Esophagus muscularis mucosa (tissue), 4 donors: ENCODE measurements around the gene SPEF2. TPM values are rescaled to one million over a fixed set of nuclear protein-coding genes. Genes with fewer than 3 reads are reported as not detected.

Source experiments
- DNase-seq: peaks from one replicate; pipeline ENCODE4 v3.0.0-alpha.2; 2017; ENCODE audit errors: extremely low spot score
- H3K27ac ChIP-seq, 4 donors: fragments of 200-600 bp; sonication (generic); replicated peaks in 1 of 4; 1 replicate in 3 of 4; 2 replicates in 1 of 4; pipeline ENCODE4 v1.5.1; 2016 to 2019; ENCODE audit warnings: mild to moderate bottlenecking in 1 of 4
- H3K27me3 ChIP-seq, 4 donors: fragments of 200-600 bp; sonication (generic); one replicate each; pipeline versions ENCODE4 v1.5.1 to v1.6.0; 2016 to 2019
- H3K36me3 ChIP-seq, 4 donors: fragments of 200-600 bp; sonication (generic); one replicate each; pipeline ENCODE4 v1.5.1; 2016 to 2019
- H3K4me1 ChIP-seq, 4 donors: fragments of 200-600 bp; sonication (generic); one replicate each; pipeline ENCODE4 v1.5.1; 2016 to 2019
- H3K4me3 ChIP-seq, 4 donors: fragments of 200-600 bp; sonication (generic); 1 replicate in 2 of 4; 2 replicates in 2 of 4; pipeline ENCODE4 v1.5.1; 2016 to 2019; ENCODE audit warnings: mild to moderate bottlenecking in 4 of 4, moderate library complexity in 1 of 4
- H3K9me3 ChIP-seq, 4 donors: fragments of 200-600 bp; sonication (generic); 1 replicate in 3 of 4; 2 replicates in 1 of 4; pipeline ENCODE4 v1.5.1; 2016 to 2019
- EP300 ChIP-seq: sonication (generic); formaldehyde crosslinking; IDR thresholded peaks from one replicate; pipeline ENCODE4 v1.6.1; 2017; ENCODE audit warnings: antibody characterized with exemption
- POLR2A ChIP-seq: fragments of 450-650 bp; IDR thresholded peaks from one replicate; pipeline ENCODE4 v1.6.1; 2017; ENCODE audit warnings: antibody characterized with exemption, moderate library complexity, mild to moderate bottlenecking, low read depth
- POLR2AphosphoS5 ChIP-seq, 2 donors: sonication (generic); formaldehyde crosslinking; IDR thresholded peaks; one replicate each; pipeline ENCODE4 v1.6.1; 2017; ENCODE audit warnings: antibody characterized with exemption in 2 of 2
- WGBS: methylation state at CpG from one replicate; pipeline ENCODE4 v1.1.5; 2018; 5-methylcytosine and 5-hydroxymethylcytosine counted together
- intact Hi-C: fragments of 100-400 bp; cut with DNase I; formaldehyde crosslinking; loops from one replicate; pipeline ENCODE4 v1.15.1; 2023
- total RNA-seq, 4 donors: library from RNA; depleted of rRNA; stranded (reverse); fragments of >200 nt; gene quantifications; one replicate each; pipeline versions ENCODE4 v1.1.0 to v1.2.1, GENCODE V29; 2016
- TF ChIP-seq, protein P1 (sequence below), 3 experiments: fragments of 200-600 bp in 2 of 3; fragments of 450-650 bp in 1 of 3; sonication (generic) in 2 of 3; IDR thresholded peaks; one replicate each; pipeline ENCODE4 v1.5.1; 2017 to 2019; ENCODE audit warnings: antibody characterized with exemption in 3 of 3, mild to moderate bottlenecking in 2 of 3, moderate library complexity in 1 of 3

The SPEF2 gene
- total RNA-seq, 4 donors from 2014 or later = 2.8 to 4.6 (median 3.1) TPM

DNA sequence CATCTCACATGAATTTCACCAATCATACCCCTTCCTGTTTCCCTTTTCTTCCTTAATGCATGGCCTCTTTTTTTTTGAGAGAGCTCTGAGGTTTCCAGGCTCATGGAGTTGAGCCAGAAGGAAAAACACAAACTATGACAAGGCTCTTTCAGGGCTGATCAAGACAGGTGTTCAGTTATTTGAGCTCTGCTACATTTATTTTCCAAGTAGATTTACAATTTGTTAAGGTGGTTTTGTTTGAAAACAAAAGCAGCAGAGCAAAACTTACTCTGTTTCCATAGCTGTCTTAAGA is 176.6 kb downstream of the SPEF2 start:
- H3K27me3 ChIP-seq = no peaks in the 10 kb centered on the region
- H3K36me3 ChIP-seq = no peaks in the 10 kb centered on the region
- H3K4me3 ChIP-seq = no peak overlapping the region
- intact Hi-C loops = no loop called here
- H3K27ac ChIP-seq = no peak overlapping the region
- no peaks in the 10 kb centered on the region for H3K9me3 ChIP-seq
- TF ChIP-seq EP300 = no peak
- TF ChIP-seq POLR2A = no peak
- TF ChIP-seq, protein P1, sequence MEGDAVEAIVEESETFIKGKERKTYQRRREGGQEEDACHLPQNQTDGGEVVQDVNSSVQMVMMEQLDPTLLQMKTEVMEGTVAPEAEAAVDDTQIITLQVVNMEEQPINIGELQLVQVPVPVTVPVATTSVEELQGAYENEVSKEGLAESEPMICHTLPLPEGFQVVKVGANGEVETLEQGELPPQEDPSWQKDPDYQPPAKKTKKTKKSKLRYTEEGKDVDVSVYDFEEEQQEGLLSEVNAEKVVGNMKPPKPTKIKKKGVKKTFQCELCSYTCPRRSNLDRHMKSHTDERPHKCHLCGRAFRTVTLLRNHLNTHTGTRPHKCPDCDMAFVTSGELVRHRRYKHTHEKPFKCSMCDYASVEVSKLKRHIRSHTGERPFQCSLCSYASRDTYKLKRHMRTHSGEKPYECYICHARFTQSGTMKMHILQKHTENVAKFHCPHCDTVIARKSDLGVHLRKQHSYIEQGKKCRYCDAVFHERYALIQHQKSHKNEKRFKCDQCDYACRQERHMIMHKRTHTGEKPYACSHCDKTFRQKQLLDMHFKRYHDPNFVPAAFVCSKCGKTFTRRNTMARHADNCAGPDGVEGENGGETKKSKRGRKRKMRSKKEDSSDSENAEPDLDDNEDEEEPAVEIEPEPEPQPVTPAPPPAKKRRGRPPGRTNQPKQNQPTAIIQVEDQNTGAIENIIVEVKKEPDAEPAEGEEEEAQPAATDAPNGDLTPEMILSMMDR (IDR thresholded peaks at IDR 0.05) = no peak
- no peak for TF ChIP-seq POLR2AphosphoS5 (IDR thresholded peaks at IDR 0.05)
- peaks cover 0 to 6% (median 0%) of the 10 kb centered on the region in 4 donors for H3K4me1 ChIP-seq
- no peak for DNase-seq

- Histone ChIP-seq H3K27me3 (no peaks in the 10 kb centered on the region), H3K36me3 (no peaks in the 10 kb centered on the region), H3K4me1 (peaks cover 0 to 3% (median 0%) of the 10 kb centered on the region in 4 donors), H3K4me3 (no peak overlapping the region), H3K9me3 (no peaks in the 10 kb centered on the region), H3K27ac (no peak overlapping the region)
- DNase-seq = no peak
- WGBS = 88% methylated on average over 8 of the region's 8 CpGs
- TF ChIP-seq POLR2A (no peak), EP300 (no peak), POLR2AphosphoS5 (IDR thresholded peaks at IDR 0.05) (no peak)
- TF ChIP-seq, protein P1 (IDR thresholded peaks at IDR 0.05) = no peak
- intact Hi-C loops = no loop called here
Observed at GRCh38 chr5:35794684-35795375, 177.2 kb downstream of the SPEF2 start.

- intact Hi-C loops = no loop called here
- TF ChIP-seq EP300 (no peak), POLR2A (no peak), POLR2AphosphoS5 (IDR thresholded peaks at IDR 0.05) (no peak)
- TF ChIP-seq, protein P1 (IDR thresholded peaks at IDR 0.05) = no peak
- Histone ChIP-seq H3K36me3 (no peaks in the 10 kb centered on the region), H3K4me1 (peaks cover 6 to 11% (median 8%) of the 10 kb centered on the region in 4 donors), H3K27me3 (no peaks in the 10 kb centered on the region), H3K27ac (no peak overlapping the region), H3K4me3 (no peak overlapping the region), H3K9me3 (no peaks in the 10 kb centered on the region)
- DNase-seq = no peak
Observed at GRCh38 chr5:35799181-35799580, 181.5 kb downstream of the SPEF2 start.

DNA sequence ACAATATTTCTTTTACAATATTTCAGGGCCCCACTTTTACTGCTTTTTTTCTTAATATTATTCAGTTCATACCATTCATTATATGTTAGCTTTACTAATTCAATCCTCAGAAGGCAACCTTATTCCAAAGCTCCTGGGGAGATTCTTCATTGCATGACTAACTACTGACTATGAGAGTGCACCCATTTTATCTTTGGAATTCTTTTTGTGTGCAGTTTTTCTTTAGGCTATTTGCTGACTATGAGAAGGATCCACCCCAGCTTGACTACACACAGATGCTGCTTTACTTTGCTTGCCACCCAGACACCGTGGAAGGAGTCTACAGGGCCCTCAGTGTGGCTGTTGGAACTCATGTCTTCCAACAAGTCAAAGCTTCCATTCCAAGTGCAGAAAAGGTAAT is 182.1 kb downstream of the SPEF2 start:
- TF ChIP-seq POLR2AphosphoS5 (IDR thresholded peaks at IDR 0.05) = no peak
- H3K27me3 ChIP-seq = no peaks in the 10 kb centered on the region
- H3K4me3 ChIP-seq = no peak overlapping the region
- H3K36me3 ChIP-seq = no peaks in the 10 kb centered on the region
- WGBS = 87% methylated on average over 1 of the region's 1 CpG
- peaks cover 6 to 11% (median 8%) of the 10 kb centered on the region in 4 donors for H3K4me1 ChIP-seq
- H3K27ac ChIP-seq = no peak overlapping the region
- DNase-seq = no peak
- intact Hi-C loops = no loop called here
- no peaks in the 10 kb centered on the region for H3K9me3 ChIP-seq

DNA sequence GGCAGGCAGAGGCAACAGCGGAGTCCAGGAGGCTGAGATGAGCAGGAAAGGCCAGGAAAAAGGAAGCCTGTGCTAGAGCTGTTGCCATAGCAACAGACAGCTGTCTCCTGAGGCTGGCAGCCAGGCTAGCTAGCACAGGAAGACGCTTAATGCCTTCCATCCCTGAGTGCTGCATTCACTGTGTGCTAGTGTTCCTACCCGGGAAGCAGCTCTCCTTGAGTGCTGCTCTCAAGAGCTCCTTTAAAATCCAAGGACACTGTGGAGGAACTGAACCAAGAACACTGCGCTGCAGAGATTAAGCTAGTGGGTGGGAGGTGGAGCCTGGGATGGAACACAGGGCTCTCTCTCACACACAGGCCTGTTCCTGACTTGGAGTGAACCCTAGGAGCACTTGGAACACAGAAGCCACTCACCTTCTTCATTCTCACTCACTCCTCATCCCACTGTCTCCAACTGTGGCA is 185.6 kb downstream of the SPEF2 start:
- intact Hi-C loops = no loop called here
- 18% methylated on average over 4 of the region's 4 CpGs for WGBS

More for the DNA sequence above, 185.6 kb downstream of the SPEF2 start:
- TF ChIP-seq, protein P1 (IDR thresholded peaks at IDR 0.05) = no peak
- TF ChIP-seq POLR2A (no peak), POLR2AphosphoS5 (IDR thresholded peaks at IDR 0.05) (no peak), EP300 (no peak)
- no peaks in the 10 kb centered on the region for H3K9me3 ChIP-seq
- no peaks in the 10 kb centered on the region for H3K27me3 ChIP-seq
- H3K4me3 ChIP-seq = no peak overlapping the region
- H3K4me1 ChIP-seq = peaks cover 6 to 11% (median 8%) of the 10 kb centered on the region in 4 donors
- DNase-seq = no peak
- no peaks in the 10 kb centered on the region for H3K36me3 ChIP-seq
- H3K27ac ChIP-seq = no peak overlapping the region
